K562 (cell line): ENCODE data around the gene STX2. TPM values are rescaled to one million over a fixed set of nuclear protein-coding genes. Genes with fewer than 3 reads are reported as not detected.
A peak's percentile ranks its signal among the peaks of the same experiment; 100 is the strongest.

ENCODE experiments used
- CCNT2 ChIP-seq: IDR thresholded peaks from 2 replicates; pipeline ENCODE4 v1.6.1; 2011; ENCODE audit warnings: borderline replicate concordance, low read depth, mild to moderate bottlenecking, moderate library complexity, mixed read lengths, low read length; ENCODE audit not compliant: insufficient read length; ENCODE audit errors: extremely low read depth
- ELK3 ChIP-seq: fragments of 450-650 bp; formaldehyde crosslinking; IDR thresholded peaks from 2 replicates; pipeline ENCODE4 v1.4.0; 2020; ENCODE audit warnings: mild to moderate bottlenecking
- GTF2B ChIP-seq: IDR thresholded peaks from 2 replicates; pipeline ENCODE4 v1.6.1; 2011; ENCODE audit not compliant: insufficient read length; ENCODE audit errors: extremely low read depth
- HDAC6 ChIP-seq: IDR thresholded peaks from 2 replicates; pipeline ENCODE4 v1.6.1; 2012; ENCODE audit warnings: low read depth, mild to moderate bottlenecking, control low read depth, inconsistent platforms, low read length, moderate library complexity
- ILK ChIP-seq: fragments of 450-650 bp; IDR thresholded peaks from 2 replicates; pipeline ENCODE4 v1.6.1; 2016; ENCODE audit warnings: missing genetic modification characterization, low read depth, mild to moderate bottlenecking, missing compliant biosample characterization, moderate library complexity, borderline replicate concordance
- JUNB ChIP-seq: fragments of 450-650 bp; formaldehyde crosslinking; conservative IDR thresholded peaks from 2 replicates; pipeline ENCODE4 v1.4.0; 2020; ENCODE audit warnings: mild to moderate bottlenecking
- KAT7 ChIP-seq: sonication (generic); formaldehyde crosslinking; IDR thresholded peaks from 2 replicates; pipeline ENCODE4 v1.8.0; 2022; ENCODE audit warnings: missing genetic modification reagents, mild to moderate bottlenecking, borderline replicate concordance
- KLF1 ChIP-seq: fragments of 450-650 bp; IDR thresholded peaks from 2 replicates; pipeline ENCODE4 v1.6.1; 2016; ENCODE audit warnings: missing genetic modification characterization, missing compliant biosample characterization
- L3MBTL2 ChIP-seq: fragments of 450-650 bp; IDR thresholded peaks from 2 replicates; pipeline ENCODE4 v1.6.1; 2016; ENCODE audit warnings: mild to moderate bottlenecking, moderate library complexity
- MAFF ChIP-seq: IDR thresholded peaks from 2 replicates; pipeline ENCODE4 v1.6.1; 2012; ENCODE audit warnings: low read length, improper control_type of control experiment
- NBN ChIP-seq: fragments of 450-650 bp; IDR thresholded peaks from 2 replicates; pipeline ENCODE4 v1.6.1; 2016; ENCODE audit warnings: low read depth, mild to moderate bottlenecking
- NFRKB ChIP-seq: fragments of 450-650 bp; IDR thresholded peaks from 2 replicates; pipeline ENCODE4 v1.6.1; 2016; ENCODE audit warnings: low read depth
- PRPF4 ChIP-seq: fragments of 200-400 bp; formaldehyde crosslinking; IDR thresholded peaks from one replicate; pipeline ENCODE4 v1.6.1; 2017; ENCODE audit warnings: low read length, low read depth, mild to moderate bottlenecking; ENCODE audit not compliant: insufficient read depth, poor library complexity, severe bottlenecking
- RBFOX2 ChIP-seq: fragments of 200-400 bp; formaldehyde crosslinking; IDR thresholded peaks from 2 replicates; pipeline ENCODE4 v1.6.1; 2017; ENCODE audit warnings: low read depth, mild to moderate bottlenecking, low read length, moderate library complexity
- RBM34 ChIP-seq: fragments of 200-400 bp; formaldehyde crosslinking; IDR thresholded peaks from 2 replicates; pipeline ENCODE4 v1.6.1; 2018; ENCODE audit warnings: low read length, borderline replicate concordance; ENCODE audit not compliant: insufficient read depth
- SIN3A ChIP-seq, 2 experiments: fragments of 150-350 bp in 1 of 2; IDR thresholded peaks; 2 replicates each; pipeline ENCODE4 v1.6.1; 2011 to 2016; ENCODE audit warnings: borderline replicate concordance in 2 of 2, low read depth in 2 of 2, low read length in 2 of 2, mild to moderate bottlenecking in 2 of 2, moderate library complexity in 2 of 2; ENCODE audit not compliant: control insufficient read depth in 1 of 2
- SMAD2 ChIP-seq: fragments of 150-350 bp; IDR thresholded peaks from 2 replicates; pipeline ENCODE4 v1.6.1; 2014; ENCODE audit warnings: low read depth, mild to moderate bottlenecking, low read length
- SMARCB1 ChIP-seq: IDR thresholded peaks from 2 replicates; pipeline ENCODE4 v1.6.1; 2011; ENCODE audit warnings: improper control_type of control experiment, low read depth; ENCODE audit not compliant: insufficient read length
- SNAPC5 ChIP-seq: fragments of 250-450 bp; sonication (Bioruptor Pico); IDR thresholded peaks from 2 replicates; pipeline ENCODE4 v1.8.0; 2021; ENCODE audit warnings: moderate library complexity, mild to moderate bottlenecking, inconsistent platforms
- TARDBP ChIP-seq: fragments of 450-650 bp; IDR thresholded peaks from 2 replicates; pipeline ENCODE4 v1.6.1; 2016
- TBL1XR1 ChIP-seq, 2 experiments: IDR thresholded peaks; 2 replicates each; pipeline ENCODE4 v1.6.1; 2012; ENCODE audit warnings: improper control_type of control experiment in 2 of 2, low read length in 2 of 2, mild to moderate bottlenecking in 1 of 2
- TBP ChIP-seq: optimal IDR thresholded peaks from 2 replicates; pipeline ENCODE3; 2011; ENCODE audit warnings: low read depth, low read length, improper control_type of control experiment
- TEAD2 ChIP-seq: fragments of 450-650 bp; IDR thresholded peaks from 2 replicates; pipeline ENCODE4 v1.6.1; 2016; ENCODE audit warnings: missing genetic modification characterization, control low read depth, missing compliant biosample characterization
- ZBTB12 ChIP-seq: fragments of 250-450 bp; sonication (Bioruptor Pico); IDR thresholded peaks from 2 replicates; pipeline ENCODE4 v1.4.0; 2020
- ZBTB17 ChIP-seq: fragments of 450-650 bp; formaldehyde crosslinking; IDR thresholded peaks from 2 replicates; pipeline ENCODE4 v1.4.0; 2020; ENCODE audit warnings: mild to moderate bottlenecking
- ZFP1 ChIP-seq: fragments of 450-650 bp; formaldehyde crosslinking; IDR thresholded peaks from 2 replicates; pipeline ENCODE4 v1.4.0; 2020; ENCODE audit warnings: mild to moderate bottlenecking, mixed read lengths
- ZNF324 ChIP-seq: fragments of 250-450 bp; sonication (Bioruptor Pico); IDR thresholded peaks from 2 replicates; pipeline ENCODE4 v1.4.0; 2020; ENCODE audit warnings: mild to moderate bottlenecking
- polyA plus RNA-seq, 8 experiments: library from polyadenylated mRNA; depleted of rRNA in 4 of 8; stranded (reverse) in 5 of 8; unstranded in 3 of 8; fragments of >200 nt; fragmentation: Nextera tagmentation in 2 of 8; fragmentation: Illumina TruSeq in 1 of 8; extraction: Ambion mirVana in 2 of 8; extraction: Trizol in 1 of 8; gene quantifications; 2 replicates each; pipeline versions ENCODE4 v1.2.1 to v1.2.3, GENCODE V29; 2011 to 2014; ENCODE audit warnings: inconsistent platforms in 1 of 8, missing spikeins in 1 of 8
- total RNA-seq, 7 experiments: library from RNA; depleted of rRNA in 6 of 7; stranded (reverse); fragments of >200 nt in 6 of 7; fragmentation: Illumina TruSeq in 2 of 7; extraction: Trizol in 2 of 7; gene quantifications; 2 replicates each; pipeline versions ENCODE4 v1.2.1 to v1.2.3, GENCODE V29; 2011 to 2021; ENCODE audit warnings: low replicate concordance in 1 of 7

Gene STX2
- total and polyA plus RNA-seq, 9 of the 15 experiments (the other 6 are each of a cell fraction or from before 2014, with no cell fraction given), result 22.2 to 54.6 (median 30.8) TPM

DNA sequence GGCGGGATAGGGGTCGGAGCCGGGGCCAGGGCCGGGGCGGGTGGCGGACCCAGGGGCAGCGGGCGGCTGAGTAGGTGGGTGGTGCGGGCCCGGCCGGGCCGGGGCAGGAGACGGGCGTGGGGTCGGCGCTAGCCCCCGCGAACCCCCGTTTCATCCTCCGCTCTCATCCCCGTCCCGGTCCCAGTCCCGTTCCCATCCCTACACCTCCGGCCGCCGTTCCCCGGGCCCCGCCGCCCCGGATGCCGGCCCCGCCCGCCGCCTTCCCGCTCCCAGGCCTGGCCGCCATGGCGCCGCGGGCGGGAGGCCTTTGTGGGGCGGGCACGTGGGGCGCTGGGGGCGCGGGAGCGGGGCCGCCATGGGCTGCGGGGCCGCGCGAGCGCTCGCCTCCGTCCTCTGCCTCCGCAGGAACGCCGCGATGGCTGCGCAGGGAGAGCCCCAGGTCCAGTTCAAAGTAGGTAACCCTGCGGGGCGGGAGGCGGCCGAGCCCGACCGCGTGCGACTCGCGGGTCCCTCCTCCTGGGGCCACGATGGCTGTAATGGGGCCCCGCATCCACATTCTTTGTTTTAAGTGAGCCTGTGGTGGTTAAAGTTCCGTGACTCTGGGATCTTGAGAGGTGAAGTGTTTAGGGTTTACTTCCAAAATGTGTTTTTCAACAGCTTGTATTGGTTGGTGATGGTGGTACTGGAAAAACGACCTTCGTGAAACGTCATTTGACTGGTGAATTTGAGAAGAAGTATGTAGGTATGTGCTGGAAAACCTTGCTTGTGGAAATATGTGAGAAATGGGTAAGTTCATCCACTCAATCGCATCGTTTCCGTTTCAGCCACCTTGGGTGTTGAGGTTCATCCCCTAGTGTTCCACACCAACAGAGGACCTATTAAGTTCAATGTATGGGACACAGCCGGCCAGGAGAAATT lies 33.4 kb upstream of the STX2 start (continued):
- TF ChIP-seq ZBTB12 (no peak), SIN3A (IDR thresholded peaks at IDR 0.05; ENCODE audit: borderline replicate concordance in 2 of 2, control insufficient read depth in 1 of 2, low read depth in 2 of 2, low read length in 2 of 2) (peak; percentile 23 to 40; a peak in 2 of 4 replicates), CCNT2 (peak; percentile 38), ZFP1 (CRISPR knock-in tag) (no peak), TARDBP (no peak), JUNB (CRISPR knock-in tag) (no peak), PRPF4 (no peak), TBP (no peak), GTF2B (no peak), NBN (no peak), ELK3 (CRISPR knock-in tag) (no peak), HDAC6 (no peak), RBM34 (no peak), SNAPC5 (CRISPR knock-in tag) (no peak), ILK (tag) (no peak), ZNF324 (CRISPR knock-in tag) (no peak), NFRKB (0 out of 2 replicates have a peak, but pooled peaks have one; percentile 67), L3MBTL2 (peak; percentile 83), TEAD2 (tag) (no peak), RBFOX2 (peak; percentile 79), KLF1 (tag) (no peak), MAFF (no peak), SMAD2 (no peak), ZBTB17 (CRISPR knock-in tag) (no peak), SMARCB1 (no peak), KAT7 (CRISPR knock-in tag) (peak; percentile 76; the same call in 1 of the 2 replicates), TBL1XR1 (IDR thresholded peaks at IDR 0.05; ENCODE audit: low read length in 2 of 2) (no peak)
